ENCODE measurements around the gene NCAM1.

NCAM1 gene

DNA sequence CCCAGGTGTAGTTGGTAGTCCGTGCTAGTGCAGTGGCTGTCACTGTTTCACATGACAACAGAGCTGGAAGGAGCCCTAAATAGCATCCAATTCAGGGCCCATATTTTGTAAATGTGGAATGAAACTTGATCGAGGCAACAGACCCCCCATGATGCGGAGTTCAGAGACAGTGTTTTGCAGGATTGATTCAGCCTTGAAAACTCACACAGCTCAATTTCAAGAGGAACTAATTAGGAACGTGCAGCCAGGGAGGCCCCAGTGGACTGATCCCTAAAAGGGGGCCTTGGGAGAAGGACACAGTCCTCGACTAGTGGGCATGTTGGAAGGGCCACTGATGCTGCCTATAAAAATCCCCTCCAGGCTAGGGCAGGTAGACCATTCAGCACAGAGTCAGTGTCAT lies 292.2 kb downstream of the NCAM1 start:
- no peak for DNase-seq (ENCODE audit: low read depth)

DNA sequence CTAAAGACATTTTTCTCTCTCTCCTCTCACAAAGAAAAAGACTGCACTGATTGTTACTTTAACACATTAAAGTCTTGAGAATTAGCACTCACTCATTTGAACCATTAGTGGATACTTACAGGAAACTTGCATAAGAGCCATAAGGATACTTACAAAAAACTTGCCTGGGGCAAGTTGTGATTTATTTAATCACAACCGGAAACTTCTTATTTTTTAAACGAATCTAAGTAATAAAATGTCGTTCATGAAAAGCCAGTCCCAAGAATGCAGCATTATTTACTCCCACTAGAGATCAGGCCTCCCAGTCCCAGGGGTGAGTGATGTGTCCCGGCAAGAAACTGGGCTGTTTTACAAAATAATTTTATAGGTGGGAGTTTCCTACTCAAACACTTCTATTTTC lies 293.9 kb downstream of the NCAM1 start:
- DNase-seq (ENCODE audit: low read depth): no peak

DNA sequence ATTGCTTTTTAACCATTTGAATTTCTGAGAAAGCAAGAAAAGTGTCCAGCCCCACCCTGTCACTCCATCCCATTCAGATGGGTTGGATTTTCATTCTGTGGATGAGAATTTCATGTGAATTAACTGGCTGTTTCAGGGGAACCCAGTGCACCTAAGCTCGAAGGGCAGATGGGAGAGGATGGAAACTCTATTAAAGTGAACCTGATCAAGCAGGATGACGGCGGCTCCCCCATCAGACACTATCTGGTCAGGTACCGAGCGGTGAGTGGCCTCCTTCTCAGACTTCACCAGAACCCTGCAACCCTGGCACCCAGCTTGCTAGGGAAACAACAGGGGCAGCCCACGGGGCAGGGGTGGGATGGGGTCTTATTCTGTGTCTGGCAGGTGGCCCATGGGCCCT lies 294.5 kb downstream of the NCAM1 start:
- no peak for DNase-seq (ENCODE audit: low read depth)

DNA sequence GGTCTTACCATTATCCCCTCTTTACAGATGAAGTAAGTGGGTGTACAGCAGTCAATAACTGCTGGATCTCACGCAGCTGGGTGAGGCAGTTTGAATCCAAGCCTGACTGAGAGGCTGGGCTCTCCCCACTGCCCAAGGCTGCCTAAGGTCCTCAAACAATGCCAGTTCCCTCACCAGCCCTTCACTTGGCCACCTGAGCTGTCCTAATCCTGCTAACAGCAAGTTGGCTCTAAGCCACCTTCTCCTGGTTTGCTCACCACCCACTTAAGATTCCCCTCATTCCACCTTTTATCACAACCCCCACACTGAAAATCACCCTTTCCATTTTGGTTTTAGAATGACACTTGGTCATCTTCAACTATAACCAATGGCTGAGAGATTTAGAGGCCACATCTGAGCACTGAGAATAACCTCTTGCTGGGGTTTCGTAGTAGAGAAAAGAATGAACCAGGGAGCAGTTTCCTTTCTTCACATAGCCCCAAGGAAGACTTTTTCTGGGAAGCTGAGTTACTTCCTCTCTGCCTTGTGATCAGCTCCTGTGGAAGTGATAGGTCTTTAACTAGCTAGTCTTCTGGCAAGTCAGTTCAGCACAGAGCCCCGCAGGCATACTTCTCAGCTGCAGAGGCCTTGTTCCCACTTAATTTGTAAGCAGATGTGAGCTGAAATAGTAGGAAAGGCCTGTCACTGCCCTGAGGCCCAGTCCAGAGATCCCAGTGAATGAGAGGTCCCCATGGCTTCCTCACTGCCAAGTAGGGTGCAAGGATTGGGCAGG lies 295.4 kb downstream of the NCAM1 start:
- DNase-seq (ENCODE audit: low read depth): no peak

GRCh38 chr11:113260096-113260425 lies 298.8 kb downstream of the NCAM1 start:
- no peak for DNase-seq (ENCODE audit: low read depth)

GRCh38 chr11:113260541-113260940 lies 299.3 kb downstream of the NCAM1 start:
- DNase-seq (ENCODE audit: low read depth): no peak

DNA sequence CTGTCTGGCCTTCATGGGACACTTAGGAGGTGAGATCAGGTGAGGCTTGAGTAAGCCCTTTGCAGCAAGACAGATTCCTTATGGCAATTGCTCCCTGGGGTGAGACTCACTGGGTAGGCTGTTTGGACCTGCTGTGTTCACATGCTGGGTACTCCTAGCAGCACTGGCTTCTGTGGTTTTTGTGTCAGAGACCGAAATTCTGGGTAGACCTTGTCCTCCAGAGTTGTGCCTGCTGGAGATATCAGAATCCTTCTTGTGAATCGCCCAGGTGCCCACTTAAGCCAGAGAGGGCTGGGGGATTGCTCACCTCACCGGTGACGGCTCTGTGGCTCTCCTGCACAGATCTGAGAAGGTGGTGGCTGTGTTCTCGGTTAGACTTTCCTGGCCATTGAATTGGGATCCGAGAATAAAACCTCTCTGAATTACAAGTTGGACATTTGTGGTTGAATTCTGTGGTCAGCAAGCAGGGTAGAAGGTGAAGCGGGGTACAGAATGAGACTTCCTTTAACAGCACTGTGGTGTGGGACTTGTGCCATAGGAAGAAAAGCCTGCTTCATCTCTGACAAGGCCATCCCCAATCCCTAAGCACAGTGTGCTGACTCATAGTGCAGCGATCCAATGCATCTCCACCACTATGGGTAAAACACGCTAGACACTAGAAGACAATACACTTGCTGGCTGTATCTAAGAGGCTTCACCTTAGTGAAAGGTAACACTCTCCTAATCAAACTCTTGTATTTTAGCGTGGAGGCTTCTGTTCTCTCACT lies 300.7 kb downstream of the NCAM1 start:
- no peak for DNase-seq (ENCODE audit: low read depth)

- no peak for DNase-seq (ENCODE audit: low read depth)
Observed at GRCh38 chr11:113262594-113262993, 301.4 kb downstream of the NCAM1 start.

- no peak for DNase-seq (ENCODE audit: low read depth)
Observed at GRCh38 chr11:113263458-113264259, 302.4 kb downstream of the NCAM1 start.

DNA sequence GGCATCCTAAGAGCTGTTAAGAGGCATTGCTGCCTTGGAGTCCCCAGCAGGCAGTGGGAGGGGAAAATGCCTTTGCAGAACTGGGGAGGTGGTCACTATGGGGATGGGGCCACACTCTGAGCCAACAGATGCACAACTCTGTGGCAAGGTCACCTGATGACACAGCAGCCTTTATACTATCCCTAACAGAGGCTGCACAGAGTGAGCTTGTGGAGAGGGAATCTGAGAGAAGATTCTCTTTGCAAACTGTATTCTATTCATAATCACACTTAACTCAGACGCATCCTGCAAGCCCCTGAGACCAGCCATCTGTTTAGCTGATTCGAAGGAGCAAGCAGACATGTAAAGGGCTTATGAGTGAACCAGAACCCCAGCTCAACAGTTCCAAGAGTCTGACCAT lies 304.1 kb downstream of the NCAM1 start:
- DNase-seq (ENCODE audit: low read depth): no peak

- no peak for DNase-seq (ENCODE audit: low read depth)
Observed at GRCh38 chr11:113267493-113267892, 306.3 kb downstream of the NCAM1 start.

GRCh38 chr11:113269096-113269495 lies 307.9 kb downstream of the NCAM1 start:
- DNase-seq (ENCODE audit: low read depth): no peak

GRCh38 chr11:113269636-113270035 lies 308.4 kb downstream of the NCAM1 start:
- DNase-seq (ENCODE audit: low read depth): no peak

- no peak for DNase-seq (ENCODE audit: low read depth)
Observed at GRCh38 chr11:113270080-113270479, 308.9 kb downstream of the NCAM1 start.

GRCh38 chr11:113271551-113272245 lies 310.5 kb downstream of the NCAM1 start:
- no peak for DNase-seq (ENCODE audit: low read depth)

GRCh38 chr11:113272281-113272680 lies 311.1 kb downstream of the NCAM1 start:
- no peak for DNase-seq (ENCODE audit: low read depth)

- no peak for DNase-seq (ENCODE audit: low read depth)
Observed at GRCh38 chr11:113272927-113273615, 311.9 kb downstream of the NCAM1 start.

DNA sequence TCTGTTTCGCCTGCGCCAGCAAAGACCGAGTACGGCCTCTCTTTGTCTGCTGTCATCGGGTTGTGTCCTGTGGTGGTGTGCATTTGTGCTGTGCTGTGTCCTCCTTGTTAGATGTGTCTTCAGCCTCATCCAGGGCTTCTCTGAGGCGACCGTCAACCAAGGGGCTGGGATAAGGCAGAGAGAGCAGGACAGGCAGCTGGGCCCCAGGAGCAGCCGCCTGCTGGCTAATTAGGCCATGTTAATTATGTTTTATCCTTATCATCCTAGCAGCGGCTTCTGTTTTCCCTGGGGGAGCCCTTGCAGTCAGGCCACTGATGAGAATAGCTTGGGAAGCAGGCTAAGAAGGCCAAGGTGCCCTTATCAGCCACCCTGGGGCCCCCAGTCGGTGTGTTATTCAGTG lies 312.5 kb downstream of the NCAM1 start:
- DNase-seq (ENCODE audit: low read depth): no peak

DNA sequence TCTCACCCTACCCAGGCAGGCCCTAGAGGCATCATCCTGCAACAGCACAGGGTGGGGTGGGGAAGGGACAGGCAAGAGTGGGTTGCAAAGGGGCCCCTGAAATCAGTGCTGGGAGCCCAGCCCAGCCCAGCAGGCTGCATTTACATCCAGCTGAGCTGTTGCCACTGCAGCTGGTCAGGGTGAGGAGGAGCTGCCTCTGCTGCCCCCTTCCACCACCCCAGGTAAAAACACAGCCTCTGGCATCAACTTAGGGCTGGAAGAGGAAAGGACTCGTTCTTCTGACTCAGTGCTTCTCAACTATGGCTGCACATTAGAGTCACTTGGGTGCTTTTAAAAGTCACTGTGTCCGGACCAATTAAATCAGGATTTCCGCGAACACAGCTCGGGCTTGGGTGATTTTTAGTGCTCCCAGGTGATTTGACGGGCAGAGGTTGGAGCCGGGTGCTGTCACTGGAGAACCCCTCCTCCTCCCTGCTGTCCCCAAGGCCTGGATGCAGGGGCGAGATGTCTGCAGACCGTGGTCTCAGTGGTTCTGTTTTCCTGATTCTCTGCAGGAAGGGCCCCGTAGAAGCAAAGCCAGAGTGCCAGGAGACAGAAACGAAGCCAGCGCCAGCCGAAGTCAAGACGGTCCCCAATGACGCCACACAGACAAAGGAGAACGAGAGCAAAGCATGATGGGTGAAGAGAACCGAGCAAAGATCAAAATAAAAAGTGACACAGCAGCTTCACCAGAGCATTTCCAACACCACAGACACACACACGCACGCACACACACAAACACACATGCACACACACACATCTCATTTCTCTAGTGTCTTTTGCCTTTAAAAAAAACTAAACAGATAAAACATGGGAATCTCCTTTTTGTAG lies 313.7 kb downstream of the NCAM1 start:
- no peak for DNase-seq (ENCODE audit: low read depth)

GRCh38 chr11:113275602-113276001 lies 314.4 kb downstream of the NCAM1 start:
- no peak for DNase-seq (ENCODE audit: low read depth)

- DNase-seq (ENCODE audit: low read depth): no peak
Observed at GRCh38 chr11:113276466-113276865, 315.2 kb downstream of the NCAM1 start.

All from stimulated activated CD8-positive, alpha-beta memory T cell treated with anti-CD3 and anti-CD28 coated beads, Interleukin-15, amount 100 ng/mL, for 1 hour (primary cell).